G401 (cell line): ENCODE data around the gene SPTSSA. TPM values are rescaled to one million over a fixed set of nuclear protein-coding genes. Genes with fewer than 3 reads are reported as not detected.
"Not testable (repeated sequence)": the region's sequence is repeated elsewhere in the genome, so short reads cannot be mapped to it uniquely, and the experiment has no call there.

Experiments used
- DNase-seq: peaks from one replicate; pipeline ENCODE4 v3.0.0-alpha.2; 2015; ENCODE audit warnings: low spot score
- in situ Hi-C: cut with HindIII; loops from 2 replicates; pipeline ENCODE4 v1.10.0; 2016; ENCODE audit warnings: low sequenced_read_pairs, mixed read lengths
- total RNA-seq: library from RNA; depleted of rRNA; stranded (reverse); fragments of >200 nt; shearing (Covaris generic); gene quantifications from 2 replicates; pipeline ENCODE4 v1.2.3, GENCODE V29; 2014

The SPTSSA gene
- total RNA-seq, 1 experiment from 2014 or later = 18.1 TPM

DNA sequence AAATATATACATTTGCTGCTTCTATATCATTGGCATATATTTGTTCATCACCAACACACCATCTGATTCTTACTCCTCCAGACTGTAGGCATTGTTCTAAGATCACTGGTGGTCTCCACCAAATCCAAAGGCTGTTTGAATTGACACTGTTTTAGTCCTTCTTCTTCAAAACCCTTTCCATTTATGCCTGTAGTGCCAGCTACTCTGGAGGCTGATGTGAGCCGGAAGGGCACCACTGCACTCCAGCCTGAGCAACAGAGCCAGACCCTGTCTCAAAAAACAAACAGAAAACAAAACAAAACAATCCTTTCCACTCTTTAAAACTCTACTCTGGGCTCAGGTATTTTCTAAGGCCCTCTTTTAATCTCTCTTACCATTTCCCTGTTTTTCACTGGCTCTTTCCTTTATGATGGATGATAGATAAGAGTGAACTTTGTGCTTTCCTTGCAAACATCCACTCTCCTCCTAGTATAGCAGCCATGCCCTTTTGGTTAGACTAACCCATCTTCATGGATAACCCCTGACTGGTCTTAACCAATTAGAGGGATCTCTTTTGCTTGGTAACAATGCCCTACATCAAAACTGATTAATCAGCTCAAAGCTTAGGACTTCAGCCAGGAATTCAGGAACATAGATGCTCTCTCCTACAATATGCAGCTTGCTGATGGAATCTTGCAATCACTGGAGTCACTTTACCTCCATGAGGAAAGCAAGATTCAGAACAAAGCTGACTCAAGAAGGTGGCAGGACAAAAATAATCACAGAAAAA, 24.9 kb downstream of the SPTSSA start:
- in situ Hi-C loops = no loop called here
- no peak for DNase-seq

DNA sequence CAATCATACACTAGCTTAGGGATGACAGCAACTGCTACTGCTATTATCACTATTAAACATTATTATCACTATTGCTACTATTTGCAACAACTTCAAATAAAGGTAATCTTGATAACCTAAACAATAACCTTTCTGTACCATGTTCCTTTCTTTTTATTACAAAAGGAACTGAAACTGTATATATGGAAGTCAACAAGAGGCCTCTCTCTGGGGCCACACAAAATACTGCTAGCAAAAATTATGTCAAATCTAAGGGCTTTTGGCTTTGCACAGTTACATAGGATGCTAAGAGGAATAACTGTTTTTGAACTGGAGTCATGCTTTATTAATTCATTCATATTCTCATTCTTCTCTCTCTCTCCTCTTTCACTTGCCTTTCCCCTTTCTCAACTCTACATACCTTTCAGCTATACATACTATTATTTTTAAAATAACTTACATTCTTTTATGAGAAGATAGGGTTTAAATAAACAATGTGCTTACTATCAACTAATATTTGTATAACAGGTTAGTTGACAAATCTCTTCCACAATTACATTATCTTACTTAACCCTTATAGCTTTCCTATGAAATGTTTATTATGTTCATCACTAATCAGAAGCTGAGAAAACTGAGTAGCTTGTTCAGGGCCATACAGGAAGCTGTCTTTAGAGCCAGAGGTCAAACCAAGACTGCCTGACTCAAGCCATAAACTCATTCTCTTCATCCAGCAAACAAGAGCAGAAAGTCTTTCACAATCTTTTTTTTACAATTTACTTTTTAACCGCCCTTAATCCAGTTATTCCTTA, 25.7 kb downstream of the SPTSSA start:
- in situ Hi-C loops = no loop called here
- no peak for DNase-seq

DNA sequence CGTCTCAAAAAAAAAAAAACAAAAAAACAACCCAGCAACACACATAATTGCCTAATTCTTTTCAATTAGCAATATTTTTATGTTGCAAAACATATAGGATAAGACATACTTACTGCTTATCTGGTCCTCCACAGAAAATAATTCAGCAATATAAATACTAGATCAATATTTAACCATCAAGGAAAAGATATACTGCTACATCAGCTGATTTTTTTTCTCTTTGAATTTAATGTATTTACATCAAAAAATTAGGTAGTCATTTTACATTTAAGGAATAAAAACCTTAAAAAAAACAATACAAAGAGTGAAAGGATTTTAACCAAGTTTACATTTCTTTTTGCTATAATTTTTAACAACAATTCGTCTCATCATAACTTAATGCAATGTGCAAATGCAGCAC, 28.1 kb downstream of the SPTSSA start:
- no peak for DNase-seq
- in situ Hi-C loops = no loop called here

DNA sequence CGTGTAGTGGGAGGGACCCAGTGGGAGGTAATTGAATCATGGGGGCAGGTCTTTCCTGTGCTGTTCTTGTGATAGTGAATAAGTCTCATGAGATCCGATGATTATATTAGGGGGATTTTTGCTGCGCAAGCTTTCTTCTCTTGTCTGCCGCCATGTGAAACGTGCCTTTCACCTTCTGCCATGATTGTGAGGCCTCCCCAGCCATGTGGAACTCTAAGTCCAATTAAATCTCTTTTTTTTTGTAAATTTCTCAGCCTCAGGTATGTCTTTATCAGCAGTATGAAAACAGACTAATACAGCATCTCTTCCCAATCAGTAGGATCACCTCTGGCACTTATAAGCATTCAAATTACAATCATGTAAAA, 34.0 kb downstream of the SPTSSA start:
- DNase-seq, in situ Hi-C loops: not testable (repeated sequence)

DNA sequence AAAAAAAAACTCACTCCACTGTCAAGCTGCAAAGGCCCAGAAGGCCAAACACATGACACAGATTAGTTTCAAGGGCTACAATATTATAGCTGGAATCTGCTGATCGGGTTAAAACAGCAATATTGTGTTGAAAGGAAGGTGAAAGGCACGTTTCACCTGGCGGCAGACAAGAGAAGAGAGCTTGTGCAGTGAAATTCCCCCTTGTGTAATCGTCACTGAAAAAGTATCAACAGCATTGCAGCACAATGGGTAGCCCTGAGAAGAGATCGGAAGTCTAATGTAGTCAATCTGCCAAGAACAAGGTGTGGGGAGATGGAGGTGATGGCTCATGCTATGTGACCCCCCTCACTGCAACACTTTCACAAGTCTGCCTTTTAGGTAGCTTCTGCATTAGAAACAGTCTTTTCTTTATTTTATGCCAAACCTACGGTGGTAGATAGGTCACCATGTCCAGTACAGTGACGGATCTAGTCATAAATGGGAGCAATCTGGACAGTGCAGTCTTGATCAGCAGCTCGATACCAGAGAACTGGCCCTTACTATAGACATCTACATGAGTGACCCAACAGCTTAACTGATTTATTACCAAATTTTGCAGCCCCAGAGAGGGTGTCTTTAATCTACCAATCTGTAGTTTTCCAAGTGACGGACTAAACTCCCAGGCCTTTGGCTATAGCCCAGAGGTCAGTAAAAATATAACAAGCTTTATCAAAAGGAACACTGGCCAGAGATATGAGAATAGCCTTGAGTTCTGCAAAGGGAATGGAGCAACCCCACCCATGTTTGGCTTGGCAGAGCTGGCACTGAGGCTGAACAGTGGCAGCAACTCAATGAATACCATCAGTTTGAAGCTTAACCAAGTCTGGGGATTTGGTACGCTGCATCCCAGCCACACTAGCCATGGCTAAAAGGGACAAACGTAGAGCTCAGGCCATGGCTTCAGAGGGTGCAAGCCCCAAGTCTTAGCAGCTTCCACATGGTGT, 35.4 kb downstream of the SPTSSA start:
- in situ Hi-C loops = no loop called here
- no peak for DNase-seq

DNA sequence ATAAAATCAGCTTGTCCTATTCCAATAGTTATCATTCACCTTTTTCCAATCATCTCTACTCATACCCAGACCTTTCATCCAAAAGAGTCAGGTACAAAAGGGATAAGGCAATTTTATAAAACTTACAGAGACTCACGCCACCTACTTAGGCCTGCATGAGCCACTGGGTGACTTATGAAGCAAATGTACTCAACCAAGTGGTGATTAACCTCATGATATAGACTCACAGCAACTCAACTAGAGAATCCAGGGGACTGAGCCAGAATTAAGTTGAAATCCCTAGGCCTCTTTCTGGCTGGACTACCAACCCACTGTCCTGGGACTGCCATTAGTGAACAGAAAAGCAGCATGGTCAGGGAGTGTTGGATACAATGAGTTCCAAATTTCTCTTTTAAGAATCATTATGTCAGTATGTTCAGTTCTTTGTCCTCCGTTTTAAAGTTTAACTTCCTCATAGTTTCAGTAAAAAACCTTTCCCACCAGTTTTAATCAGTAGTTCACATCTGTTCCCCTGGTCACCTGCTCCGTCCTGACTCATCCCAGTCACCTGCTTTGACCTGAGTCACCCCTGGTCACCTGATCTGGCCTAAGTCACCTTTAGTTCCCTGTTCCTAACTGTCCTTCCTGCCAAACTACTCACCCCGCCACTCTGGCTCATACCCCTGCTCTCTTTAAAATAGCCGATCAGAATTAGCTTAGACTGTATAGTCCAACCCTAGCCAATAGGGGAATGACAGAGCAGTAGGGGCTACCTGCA, 36.8 kb downstream of the SPTSSA start:
- in situ Hi-C loops = no loop called here
- no peak for DNase-seq

DNA sequence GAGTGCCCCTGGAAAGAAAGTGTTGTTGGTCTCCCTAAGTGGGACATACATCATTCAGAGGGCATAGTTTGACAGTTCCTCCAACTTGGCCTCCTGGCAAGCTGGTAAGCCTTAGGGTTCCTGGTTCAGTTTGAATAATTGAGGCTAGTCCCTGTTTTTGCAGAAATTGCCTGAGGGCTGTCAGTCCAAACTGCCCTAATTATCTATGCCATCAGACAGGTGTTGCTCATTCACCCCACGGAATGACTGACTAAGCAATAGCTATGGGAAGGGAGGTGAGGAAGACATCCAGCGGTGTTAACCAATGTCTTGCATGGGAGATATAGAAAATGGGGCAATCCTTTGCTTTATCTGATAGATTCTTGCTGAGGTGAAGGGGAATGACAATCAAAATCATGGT, 37.6 kb downstream of the SPTSSA start:
- no peak for DNase-seq
- in situ Hi-C loops = no loop called here

DNA sequence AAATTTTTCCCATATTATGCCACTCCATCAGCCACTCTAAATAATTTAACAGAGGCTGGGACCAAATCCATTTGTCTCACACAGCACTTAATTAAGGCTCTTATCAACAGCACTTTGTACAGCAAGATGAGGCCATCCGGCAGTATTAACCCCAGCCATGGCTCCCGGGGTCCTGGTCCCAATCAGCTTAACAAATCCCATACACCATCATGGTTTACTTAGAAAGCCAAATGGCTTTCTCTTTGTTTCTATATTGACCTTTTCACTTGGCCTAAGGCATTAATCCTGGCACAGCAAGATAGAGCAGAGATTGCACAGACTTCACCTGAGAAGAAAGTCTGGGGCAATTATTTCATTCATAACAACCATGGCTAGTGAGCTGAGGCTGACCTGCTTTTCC, 38.6 kb downstream of the SPTSSA start:
- no peak for DNase-seq
- in situ Hi-C loops = no loop called here

DNA sequence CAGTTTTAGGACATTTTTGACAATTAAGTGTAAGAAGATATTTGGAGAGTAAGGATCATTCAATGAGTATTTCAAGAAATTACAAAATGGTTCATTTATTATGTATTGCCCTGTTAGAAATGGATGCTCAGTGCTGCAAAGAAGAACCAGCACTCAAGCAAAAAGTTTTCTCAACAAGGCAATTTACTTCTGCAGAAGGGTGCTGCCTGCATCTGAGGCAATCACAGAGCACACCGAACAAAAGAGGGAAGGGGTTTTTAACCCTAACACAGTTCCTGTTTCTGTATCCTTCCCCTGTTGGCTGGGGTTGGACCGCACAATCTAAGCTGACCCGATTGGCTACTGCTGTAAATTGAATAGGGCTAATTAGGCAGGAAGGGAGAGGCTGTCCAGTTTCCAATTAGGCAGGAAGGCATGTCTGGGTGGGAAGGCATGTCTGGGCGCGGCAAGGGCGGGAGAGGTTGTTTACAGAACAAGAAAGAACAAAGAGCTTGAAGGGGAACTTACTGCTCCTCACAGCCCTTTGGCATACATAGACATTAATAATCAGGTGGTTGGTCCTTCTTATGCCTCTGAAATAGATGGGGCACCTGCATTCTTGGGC, 41.4 kb downstream of the SPTSSA start:
- in situ Hi-C loops = no loop called here
- no peak for DNase-seq

DNA sequence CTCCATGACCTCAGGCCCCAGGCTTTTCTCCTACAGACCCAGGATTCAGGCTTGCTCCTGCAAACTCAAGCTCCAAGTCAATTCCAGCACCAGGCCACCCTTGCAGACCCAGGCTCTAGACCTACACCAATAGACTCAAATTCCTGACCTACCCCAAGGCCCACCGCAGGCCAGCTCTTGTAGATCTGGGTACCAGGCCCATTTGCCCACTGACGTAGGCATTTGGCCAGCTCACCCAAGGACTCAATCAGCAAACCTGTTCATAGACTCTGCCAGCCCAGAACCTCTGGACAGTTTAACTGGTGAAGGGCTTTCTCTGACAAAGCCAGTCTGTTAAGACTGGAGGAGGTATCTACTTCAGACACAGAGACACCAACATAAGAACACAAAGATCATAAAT, 52.3 kb downstream of the SPTSSA start:
- DNase-seq = no peak
- in situ Hi-C loops = no loop called here

DNA sequence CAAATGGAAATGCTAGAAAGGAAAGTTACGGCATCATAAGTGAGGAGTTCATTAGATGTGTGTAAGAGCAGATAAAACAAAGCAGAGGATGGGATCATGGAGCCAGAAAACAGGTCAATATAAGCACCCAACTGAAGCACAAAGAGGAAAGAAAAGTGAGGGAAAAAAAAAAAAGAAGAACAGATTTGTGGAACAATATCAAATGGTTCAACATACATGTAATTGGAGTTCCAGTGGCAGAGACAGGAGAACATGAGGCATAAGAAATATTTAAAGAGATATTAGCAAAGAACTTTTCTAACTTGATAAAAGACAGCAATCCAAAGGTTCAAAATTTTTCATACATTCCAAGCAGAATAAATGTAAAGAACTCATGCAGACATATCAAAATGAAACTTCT, 54.1 kb downstream of the SPTSSA start:
- in situ Hi-C loops = no loop called here
- DNase-seq = no peak

DNA sequence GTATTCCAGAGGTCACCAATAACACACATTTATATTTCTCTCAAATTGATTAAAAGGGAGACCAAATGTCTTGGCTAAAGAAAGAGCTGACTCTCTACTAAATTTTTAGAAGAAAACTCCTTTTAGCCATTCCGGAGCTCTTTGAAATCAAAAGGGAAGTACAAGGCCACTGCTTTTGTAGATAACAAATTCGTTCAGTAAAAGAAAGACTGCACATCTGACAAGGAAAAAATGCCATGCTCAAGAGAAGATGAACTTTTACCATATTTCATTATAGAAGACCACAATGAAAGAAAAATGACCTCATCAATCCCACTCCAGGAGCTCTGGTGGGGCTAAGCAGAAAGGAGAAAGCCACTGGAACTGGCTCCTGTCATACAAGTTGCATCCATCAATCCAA, 57.6 kb downstream of the SPTSSA start:
- DNase-seq = no peak
- in situ Hi-C loops = no loop called here

DNA sequence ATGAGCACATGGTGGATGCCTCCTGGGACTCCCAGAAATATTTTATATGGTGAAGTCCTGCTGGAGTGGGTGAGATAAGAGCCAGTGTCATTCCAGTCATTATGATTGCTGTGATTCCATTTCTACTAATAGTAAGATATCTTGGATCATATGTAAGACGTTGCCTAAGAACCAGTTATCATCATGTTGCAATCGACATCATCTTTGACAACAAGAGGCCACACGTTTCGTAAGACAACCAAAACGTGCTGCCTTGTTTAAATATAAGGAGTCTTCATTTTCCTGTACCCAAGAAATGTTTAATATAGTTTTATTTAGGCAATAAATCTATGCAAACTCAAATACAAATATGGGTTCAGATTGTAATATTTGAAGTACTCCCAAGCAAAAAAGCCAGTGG, 58.4 kb downstream of the SPTSSA start:
- DNase-seq = no peak
- in situ Hi-C loops = no loop called here

DNA sequence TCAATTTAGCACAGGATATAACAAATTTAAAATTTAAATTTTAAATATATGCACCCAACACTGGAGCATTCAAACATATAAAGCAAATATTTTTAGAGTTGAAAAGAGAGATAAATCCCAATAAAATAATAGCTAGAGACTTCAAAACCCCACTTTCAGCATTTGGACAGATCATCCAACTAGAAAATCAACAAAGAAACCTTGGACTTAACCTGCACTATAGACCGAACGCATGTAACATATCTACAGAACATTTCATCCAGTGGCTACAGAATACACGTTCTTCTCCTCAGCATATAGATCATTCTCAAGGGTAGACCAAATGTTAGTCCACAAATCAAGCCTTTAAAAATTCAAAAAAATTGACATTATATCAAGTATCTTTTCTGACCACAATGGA, 64.0 kb downstream of the SPTSSA start:
- DNase-seq = no peak
- in situ Hi-C loops = no loop called here

DNA sequence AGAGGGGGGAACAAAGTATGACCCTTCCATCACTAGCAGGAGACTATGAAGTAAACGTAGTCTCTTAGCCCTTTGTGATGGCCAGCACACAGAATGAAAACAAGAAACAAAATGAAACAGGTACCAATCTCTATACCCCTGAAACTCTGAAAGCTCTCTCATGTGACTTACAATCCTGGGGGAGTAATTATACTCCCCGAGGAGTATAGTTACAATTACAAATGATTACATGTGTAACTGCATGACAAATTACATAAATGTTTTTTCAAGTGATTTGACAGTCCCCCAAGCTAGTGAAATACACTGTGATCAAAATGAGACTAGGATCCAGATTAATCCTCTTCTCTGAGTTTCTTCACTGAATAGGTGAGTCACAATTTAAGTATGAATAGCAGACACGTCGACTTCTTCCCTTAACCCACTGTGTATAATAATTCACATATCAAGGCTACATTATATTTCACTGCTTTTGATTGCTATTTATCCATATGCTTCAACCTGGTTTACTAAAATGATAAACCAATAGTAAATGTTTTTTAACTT, 74.0 kb downstream of the SPTSSA start:
- in situ Hi-C loops = no loop called here
- no peak for DNase-seq

DNA sequence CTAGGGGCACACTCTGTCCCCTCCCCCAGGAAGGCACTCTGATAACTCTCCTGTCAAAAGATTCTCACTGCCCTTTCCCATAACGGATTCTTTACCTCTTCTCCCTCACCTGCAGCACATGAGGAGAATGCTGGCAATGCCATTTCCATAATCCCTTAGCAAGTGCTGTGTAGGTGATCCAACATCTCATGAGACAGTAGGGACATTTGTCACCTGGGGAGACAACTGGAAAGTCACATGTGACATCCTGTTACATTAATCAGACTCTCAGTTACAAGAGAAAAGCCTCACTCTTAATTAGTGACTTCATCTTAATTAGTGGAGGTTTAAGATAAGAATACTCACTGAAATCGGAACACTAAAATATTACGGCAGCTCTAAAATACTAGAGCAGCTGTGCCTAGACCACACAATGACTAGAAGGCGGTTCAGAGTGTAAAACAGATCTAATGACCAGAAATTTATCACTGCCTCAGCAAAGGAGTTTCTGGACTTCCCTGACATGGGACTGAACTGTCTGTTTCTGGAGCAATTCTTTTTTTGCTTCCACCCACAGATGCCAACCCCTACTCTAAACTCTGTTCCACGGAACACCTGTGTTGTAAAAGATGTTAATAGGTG, 75.1 kb downstream of the SPTSSA start:
- no peak for DNase-seq
- in situ Hi-C loops = no loop called here

DNA sequence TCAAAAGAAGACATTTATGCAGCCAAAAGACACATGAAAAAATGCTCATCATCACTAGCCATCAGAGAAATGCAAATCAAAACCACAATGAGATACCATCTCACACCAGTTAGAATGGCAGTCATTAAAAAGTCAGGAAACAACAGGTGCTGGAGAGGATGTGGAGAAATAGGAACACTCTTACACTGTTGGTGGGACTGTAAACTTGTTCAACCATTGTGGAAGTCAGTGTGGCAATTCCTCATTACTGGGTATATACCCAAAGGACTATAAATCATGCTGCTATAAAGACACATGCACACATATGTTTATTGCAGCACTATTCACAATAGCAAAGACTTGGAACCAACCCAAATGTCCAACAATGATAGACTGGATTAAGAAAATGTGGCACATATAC, 76.2 kb downstream of the SPTSSA start:
- in situ Hi-C loops, DNase-seq: not testable (repeated sequence)

DNA sequence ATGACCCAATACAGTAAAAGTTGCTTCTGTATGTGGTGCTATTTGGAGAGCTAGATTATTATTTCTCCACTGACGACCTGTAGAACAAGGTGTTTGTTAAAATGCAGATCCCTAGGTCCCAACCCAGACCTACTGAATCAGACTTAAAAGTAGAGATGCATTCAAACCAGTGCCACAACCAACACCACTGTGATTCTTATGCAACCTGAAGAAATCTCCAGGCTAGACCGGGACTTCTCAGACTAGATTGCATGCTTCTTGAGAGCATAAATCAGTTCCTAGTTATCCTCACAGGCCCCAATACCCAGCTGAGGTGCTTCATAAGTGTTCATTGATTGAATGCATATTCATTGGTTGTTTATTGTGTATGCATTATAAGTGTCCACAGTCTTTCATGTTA, 78.2 kb downstream of the SPTSSA start:
- DNase-seq = no peak
- in situ Hi-C loops = no loop called here
